Mesothelial cell of epicardium (in vitro differentiated cells): ENCODE data around the gene CASP10. TPM values are rescaled to one million over a fixed set of nuclear protein-coding genes. Genes with fewer than 3 reads are reported as not detected.

ENCODE experiments used
- DNase-seq, 2 experiments: peaks; one replicate each; pipeline ENCODE4 v3.0.0; 2021; ENCODE audit warnings: low spot score in 2 of 2; ENCODE audit not compliant: unreplicated experiment in 2 of 2
- H3K27ac Mint-ChIP-seq: 2 replicates; pipeline ENCODE4 v1.8.0; 2021; ENCODE audit warnings: mixed read lengths
- H3K27me3 Mint-ChIP-seq: 2 replicates; pipeline ENCODE4 v1.8.0; 2021; ENCODE audit warnings: low read depth, mixed read lengths
- H3K36me3 Mint-ChIP-seq: 2 replicates; pipeline ENCODE4 v1.8.0; 2021; ENCODE audit warnings: mixed read lengths
- H3K4me1 Mint-ChIP-seq: 2 replicates; pipeline ENCODE4 v1.8.0; 2021; ENCODE audit warnings: mixed read lengths
- H3K4me3 Mint-ChIP-seq: 2 replicates; pipeline ENCODE4 v1.8.0; 2021; ENCODE audit warnings: mild to moderate bottlenecking, moderate library complexity, mixed read lengths
- H3K9me3 Mint-ChIP-seq: 2 replicates; pipeline ENCODE4 v1.8.0; 2021; ENCODE audit warnings: mixed read lengths
- total RNA-seq: library from RNA; stranded (reverse); gene quantifications from 3 replicates; pipeline ENCODE4 v1.2.1, GENCODE V29; 2021
- TF ChIP-seq, protein P1 (sequence below): fragments of 200-600 bp; sonication (generic); IDR thresholded peaks from one replicate; pipeline ENCODE4 v1.5.0; 2021; ENCODE audit warnings: antibody characterized with exemption; ENCODE audit not compliant: unreplicated experiment

Gene CASP10
- total RNA-seq, 1 donor from 2014 or later = 3.1 TPM

DNA sequence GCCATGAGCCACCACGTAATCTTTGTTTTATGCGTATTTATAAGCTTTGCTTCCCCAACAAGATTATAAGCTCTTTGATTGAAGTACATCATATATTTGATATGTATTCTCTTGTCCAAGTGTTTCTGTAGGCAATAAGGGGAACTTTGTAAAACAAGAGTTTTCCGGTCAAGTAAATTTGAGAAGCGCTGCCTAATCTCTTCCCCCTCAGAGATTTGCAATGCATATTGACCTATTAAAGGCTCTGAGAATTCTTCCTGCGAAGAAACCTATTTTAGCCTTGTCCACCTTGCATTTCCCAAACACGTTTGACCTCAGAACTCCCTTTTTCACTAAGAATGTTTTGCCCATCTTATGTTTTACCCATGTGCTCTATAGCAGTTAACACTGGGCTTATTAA is 26.9 kb upstream of the CASP10 start:
- H3K4me1 Mint-ChIP-seq = peaks cover 15% of the 10 kb centered on the region
- TF ChIP-seq, protein P1, sequence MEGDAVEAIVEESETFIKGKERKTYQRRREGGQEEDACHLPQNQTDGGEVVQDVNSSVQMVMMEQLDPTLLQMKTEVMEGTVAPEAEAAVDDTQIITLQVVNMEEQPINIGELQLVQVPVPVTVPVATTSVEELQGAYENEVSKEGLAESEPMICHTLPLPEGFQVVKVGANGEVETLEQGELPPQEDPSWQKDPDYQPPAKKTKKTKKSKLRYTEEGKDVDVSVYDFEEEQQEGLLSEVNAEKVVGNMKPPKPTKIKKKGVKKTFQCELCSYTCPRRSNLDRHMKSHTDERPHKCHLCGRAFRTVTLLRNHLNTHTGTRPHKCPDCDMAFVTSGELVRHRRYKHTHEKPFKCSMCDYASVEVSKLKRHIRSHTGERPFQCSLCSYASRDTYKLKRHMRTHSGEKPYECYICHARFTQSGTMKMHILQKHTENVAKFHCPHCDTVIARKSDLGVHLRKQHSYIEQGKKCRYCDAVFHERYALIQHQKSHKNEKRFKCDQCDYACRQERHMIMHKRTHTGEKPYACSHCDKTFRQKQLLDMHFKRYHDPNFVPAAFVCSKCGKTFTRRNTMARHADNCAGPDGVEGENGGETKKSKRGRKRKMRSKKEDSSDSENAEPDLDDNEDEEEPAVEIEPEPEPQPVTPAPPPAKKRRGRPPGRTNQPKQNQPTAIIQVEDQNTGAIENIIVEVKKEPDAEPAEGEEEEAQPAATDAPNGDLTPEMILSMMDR = no peak
- no peak overlapping the region for H3K27ac Mint-ChIP-seq
- peaks cover 2% of the 10 kb centered on the region for H3K36me3 Mint-ChIP-seq
- H3K9me3 Mint-ChIP-seq = no peaks in the 10 kb centered on the region
- no peaks in the 10 kb centered on the region for H3K27me3 Mint-ChIP-seq
- H3K4me3 Mint-ChIP-seq = no peak overlapping the region
- DNase-seq = no peak

DNA sequence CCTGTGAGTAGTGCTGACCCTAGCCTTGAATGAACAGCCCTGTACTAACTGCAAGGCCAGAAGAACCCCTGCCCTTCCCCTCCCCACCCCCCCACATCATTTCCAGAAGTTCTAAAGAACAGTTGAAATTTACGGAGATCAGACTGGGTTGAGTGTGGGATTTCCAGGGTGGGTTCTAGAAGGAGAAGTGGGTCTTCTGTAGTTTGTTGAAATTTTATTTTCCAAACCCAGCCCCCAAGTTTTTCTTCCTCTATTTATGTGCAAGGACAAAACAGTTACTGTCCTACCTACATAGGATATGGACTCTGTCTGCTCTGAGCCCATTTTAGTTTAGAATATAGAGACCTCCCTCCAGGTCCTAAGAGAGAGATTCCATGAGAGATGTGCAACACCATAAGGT is 26.3 kb upstream of the CASP10 start:
- Mint-ChIP-seq H3K36me3 (peaks cover 2% of the 10 kb centered on the region), H3K27me3 (no peaks in the 10 kb centered on the region), H3K4me1 (peaks cover 9% of the 10 kb centered on the region), H3K27ac (no peak overlapping the region), H3K4me3 (no peak overlapping the region), H3K9me3 (no peaks in the 10 kb centered on the region)
- TF ChIP-seq, protein P1 = no peak
- DNase-seq = no peak

DNA sequence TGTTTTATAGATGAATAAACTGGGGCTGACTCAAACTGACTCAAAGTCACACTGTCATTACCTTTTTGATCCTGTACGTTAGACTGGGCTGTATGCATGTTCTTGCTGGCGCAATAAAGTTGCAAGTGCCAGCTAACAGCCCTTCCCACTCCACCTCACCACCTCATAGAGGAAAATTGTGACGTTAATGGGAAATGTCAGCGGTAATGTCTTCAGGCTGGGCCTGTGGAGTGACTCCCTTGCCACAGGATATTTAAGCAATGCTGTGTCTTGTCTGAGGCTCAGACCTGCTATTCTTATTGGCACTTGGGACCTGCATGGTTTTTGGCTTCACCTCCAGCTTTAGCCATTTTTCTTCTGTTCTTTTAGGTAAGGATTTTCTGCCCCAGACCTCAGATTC is 25.2 kb upstream of the CASP10 start:
- no peaks in the 10 kb centered on the region for H3K27me3 Mint-ChIP-seq
- DNase-seq = no peak
- peaks cover 3% of the 10 kb centered on the region for H3K36me3 Mint-ChIP-seq
- H3K4me3 Mint-ChIP-seq = no peak overlapping the region
- H3K9me3 Mint-ChIP-seq = no peaks in the 10 kb centered on the region
- H3K4me1 Mint-ChIP-seq = peaks cover 8% of the 10 kb centered on the region
- TF ChIP-seq, protein P1 = no peak
- peak overlapping the region; percentile 87 for H3K27ac Mint-ChIP-seq

DNA sequence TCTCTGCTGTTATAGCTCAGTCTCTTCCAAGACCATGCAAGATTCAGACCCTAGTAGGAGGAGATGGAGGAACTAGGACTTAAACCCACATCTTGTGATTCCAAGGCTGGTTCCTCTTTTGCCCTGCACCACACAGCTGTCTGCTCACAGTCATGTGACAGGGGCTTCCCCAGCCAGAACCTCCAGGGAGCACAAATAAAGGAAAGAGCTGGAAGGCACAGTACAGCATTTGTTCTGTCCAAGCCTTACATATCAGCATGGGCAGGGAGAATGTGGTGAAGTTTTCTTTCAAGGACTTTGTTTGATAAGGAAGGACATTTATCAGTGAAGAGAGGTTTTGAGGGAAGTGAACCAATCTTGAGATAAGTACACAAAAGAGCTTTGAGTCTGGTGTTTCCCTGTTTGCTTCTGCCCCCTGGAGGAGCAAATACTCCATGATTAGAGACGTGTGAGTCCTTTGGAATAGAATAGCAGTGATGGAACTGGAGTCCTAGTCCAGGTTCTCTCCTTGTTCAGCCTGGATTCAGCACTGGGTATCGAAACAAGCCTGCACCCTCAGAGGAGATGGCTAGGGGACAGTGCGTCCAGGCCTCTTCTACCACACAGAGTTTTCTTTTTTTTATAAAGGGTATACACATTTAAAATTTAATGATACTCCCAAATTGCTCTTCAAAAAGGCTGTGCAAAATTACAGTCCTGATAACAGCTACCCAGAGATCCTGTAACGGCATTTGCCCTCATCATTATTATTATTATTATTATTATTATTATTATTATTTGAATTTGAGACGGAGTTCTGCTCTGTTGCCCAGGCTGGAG is 24.6 kb upstream of the CASP10 start:
- Mint-ChIP-seq H3K4me1 (peaks cover 8% of the 10 kb centered on the region), H3K9me3 (no peaks in the 10 kb centered on the region), H3K36me3 (peaks cover 6% of the 10 kb centered on the region), H3K27ac (peak overlapping the region; percentile 87), H3K4me3 (no peak overlapping the region), H3K27me3 (no peaks in the 10 kb centered on the region)
- TF ChIP-seq, protein P1 = peak; percentile 47
- DNase-seq = peak in 1 of 2 experiments; percentile 46

DNA sequence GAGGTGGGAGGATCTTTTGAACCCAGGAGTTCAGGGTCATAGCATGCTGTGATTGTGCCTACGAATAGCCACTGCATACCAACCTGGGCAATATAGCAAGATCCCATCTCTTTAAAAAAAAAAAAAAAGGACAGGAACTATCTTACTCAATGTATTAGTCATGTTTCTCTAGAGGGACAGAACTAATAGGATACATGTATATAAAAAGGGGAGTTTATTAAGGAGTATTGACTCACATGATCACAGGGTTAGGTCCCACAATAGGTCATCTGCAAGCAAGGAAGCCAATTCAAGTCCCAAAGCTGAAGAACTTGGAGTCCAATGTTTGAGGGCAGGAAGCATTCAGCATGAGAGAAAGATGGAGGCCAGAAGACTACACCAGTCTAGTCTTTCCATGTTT is 18.8 kb upstream of the CASP10 start:
- TF ChIP-seq, protein P1 = no peak
- H3K4me3 Mint-ChIP-seq = no peak overlapping the region
- H3K4me1 Mint-ChIP-seq = no peaks in the 10 kb centered on the region
- DNase-seq = no peak
- peaks cover 14% of the 10 kb centered on the region for H3K9me3 Mint-ChIP-seq
- no peaks in the 10 kb centered on the region for H3K27me3 Mint-ChIP-seq
- peaks cover 18% of the 10 kb centered on the region for H3K36me3 Mint-ChIP-seq
- no peak overlapping the region for H3K27ac Mint-ChIP-seq
